ENCODE measurements around the gene RBM33. TPM values are rescaled to one million over a fixed set of nuclear protein-coding genes. Genes with fewer than 3 reads are reported as not detected.

The RBM33 gene
- total RNA-seq, 4 donors from 2014 or later: 27.0 to 34.5 (median 32.6) TPM

DNA sequence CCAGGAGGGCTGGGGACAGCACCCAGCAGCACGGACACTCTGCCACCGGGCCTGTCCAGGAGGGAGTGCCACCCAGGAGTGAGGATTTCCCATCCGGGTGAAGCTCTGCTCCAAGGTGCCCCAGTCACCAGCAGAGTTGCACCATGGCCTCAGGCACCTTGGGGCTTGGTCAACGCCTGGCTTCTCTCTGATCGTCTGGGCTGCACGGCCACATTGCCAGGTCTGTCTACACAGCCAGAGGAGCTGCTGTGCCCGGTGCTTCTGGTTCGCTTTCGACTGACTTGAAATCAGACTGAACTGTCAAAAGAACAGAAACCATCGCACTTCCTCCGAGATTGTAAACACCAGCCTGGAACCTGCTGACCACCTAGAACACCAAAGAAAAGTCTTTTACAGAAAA, 155.8 kb downstream of the RBM33 start:
- TF ChIP-seq POLR2AphosphoS5 (IDR thresholded peaks at IDR 0.05): no peak
- no peak for TF ChIP-seq EP300 (IDR thresholded peaks at IDR 0.05)
- TF ChIP-seq POLR2A (IDR thresholded peaks at IDR 0.05; ENCODE audit: low read depth): no peak
- no peak for TF ChIP-seq CTCF (IDR thresholded peaks at IDR 0.05)

DNA sequence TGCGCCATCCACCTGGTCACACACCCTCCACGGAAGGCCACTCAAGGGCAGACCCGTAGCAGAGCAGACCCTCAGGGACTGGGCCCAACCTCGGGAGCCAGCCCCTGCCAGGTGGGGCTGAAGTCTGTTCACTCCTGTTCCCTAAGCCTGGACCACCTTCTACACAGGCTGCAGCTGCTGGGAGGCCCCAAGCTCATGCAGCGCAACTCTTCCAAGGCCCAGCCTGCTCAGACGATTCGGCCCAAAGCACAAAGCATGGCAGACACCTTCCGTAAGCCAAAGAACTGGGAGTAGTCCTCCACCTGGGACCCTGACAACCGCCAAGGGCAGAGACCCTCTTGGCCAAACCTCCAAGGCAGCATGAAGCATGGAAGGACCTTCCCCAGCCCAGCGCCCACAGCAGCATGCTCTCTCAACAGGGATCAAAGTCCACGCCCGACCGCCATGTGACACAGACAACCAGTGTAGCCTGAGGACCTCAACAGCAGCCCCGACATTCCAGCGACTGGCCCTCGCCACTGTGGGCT, 156.3 kb downstream of the RBM33 start:
- no peaks in the 10 kb centered on the region for H3K36me3 ChIP-seq
- intact Hi-C loops (cut with DNase I): no loop called here
- DNase-seq (ENCODE audit: extremely low spot score): no peak
- peaks cover 6 to 95% (median 48%) of the 10 kb centered on the region in 4 donors for H3K27me3 ChIP-seq
- peaks cover 31 to 42% (median 41%) of the 10 kb centered on the region in 4 donors for H3K4me1 ChIP-seq
- H3K9me3 ChIP-seq: no peaks in the 10 kb centered on the region
- no peak for TF ChIP-seq CTCF (IDR thresholded peaks at IDR 0.05)
- no peak for TF ChIP-seq POLR2AphosphoS5 (IDR thresholded peaks at IDR 0.05)
- no peak for TF ChIP-seq POLR2A (IDR thresholded peaks at IDR 0.05; ENCODE audit: low read depth)
- TF ChIP-seq EP300 (IDR thresholded peaks at IDR 0.05): no peak
- WGBS: 83% methylated on average over 10 of the region's 16 CpGs
- H3K27ac ChIP-seq (replicated peaks in 1 of 4): no peak overlapping the region
- H3K4me3 ChIP-seq: no peak overlapping the region

More for the DNA sequence above, 155.8 kb downstream of the RBM33 start:
- no peak overlapping the region for H3K27ac ChIP-seq (replicated peaks in 1 of 4)
- H3K4me3 ChIP-seq: no peak overlapping the region
- no peaks in the 10 kb centered on the region for H3K36me3 ChIP-seq
- whole genome bisulfite sequencing: 68% methylated on average over 11 of the region's 11 CpGs
- intact Hi-C loops (cut with DNase I): no loop called here
- H3K27me3 ChIP-seq: peaks cover 6 to 95% (median 45%) of the 10 kb centered on the region in 4 donors
- no peaks in the 10 kb centered on the region for H3K9me3 ChIP-seq
- no peak for DNase-seq (ENCODE audit: extremely low spot score)
- peaks cover 26 to 37% (median 36%) of the 10 kb centered on the region in 4 donors for H3K4me1 ChIP-seq

DNA sequence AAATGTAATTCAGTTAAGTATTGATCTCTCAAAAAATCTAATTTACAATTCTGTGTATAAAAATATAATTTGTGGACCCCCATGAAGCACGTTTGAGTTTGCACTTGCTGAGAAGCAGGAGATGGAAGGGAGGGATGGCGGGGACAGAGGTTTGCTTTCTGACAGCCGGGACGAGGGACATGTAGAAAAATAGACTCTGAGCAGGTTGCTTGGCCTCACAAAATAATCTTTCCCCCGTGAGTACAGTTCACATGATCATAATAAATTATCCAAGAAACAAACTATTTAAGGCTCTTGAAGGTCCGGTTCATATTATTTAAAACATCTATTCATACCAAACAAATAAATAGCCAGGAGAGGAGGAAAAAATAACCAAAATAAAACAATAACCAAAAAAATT, 157.8 kb downstream of the RBM33 start:
- TF ChIP-seq POLR2A (IDR thresholded peaks at IDR 0.05; ENCODE audit: low read depth): no peak
- TF ChIP-seq EP300 (IDR thresholded peaks at IDR 0.05): no peak
- no peak for TF ChIP-seq POLR2AphosphoS5 (IDR thresholded peaks at IDR 0.05)
- TF ChIP-seq CTCF (IDR thresholded peaks at IDR 0.05): no peak
- intact Hi-C loops (cut with DNase I): no loop called here
- H3K27me3 ChIP-seq: peaks cover 6 to 95% (median 51%) of the 10 kb centered on the region in 4 donors

DNA sequence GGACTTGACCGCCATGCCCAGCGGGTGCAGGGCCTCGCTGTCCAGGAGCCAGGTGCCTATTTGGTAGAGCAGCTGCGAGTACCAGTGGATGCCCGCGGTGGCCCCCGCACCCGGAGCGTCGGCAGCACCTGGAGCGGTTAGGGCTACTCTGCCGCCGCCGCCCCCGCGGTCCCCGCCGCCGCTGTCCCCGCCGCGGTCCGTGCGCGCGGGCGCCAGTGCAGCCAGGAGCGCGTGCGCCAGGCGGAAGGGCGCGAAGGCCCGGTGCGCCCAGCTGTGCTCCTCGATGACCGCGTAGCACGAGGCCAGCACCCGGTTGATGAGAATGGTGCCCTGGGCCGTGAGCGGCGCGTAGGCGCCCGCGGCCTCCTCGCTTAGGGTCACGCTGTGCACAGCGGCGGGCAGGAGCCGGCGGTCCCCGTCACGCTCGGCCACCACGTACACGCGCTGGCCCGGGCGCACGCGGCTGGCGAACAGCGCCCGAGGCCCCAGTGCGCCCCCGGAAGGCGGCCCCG, 158.5 kb downstream of the RBM33 start:
- Histone ChIP-seq H3K36me3 (no peaks in the 10 kb centered on the region), H3K9me3 (no peaks in the 10 kb centered on the region), H3K4me1 (peaks cover 29 to 54% (median 44%) of the 10 kb centered on the region in 4 donors), H3K27ac (replicated peaks in 1 of 4) (no peak overlapping the region), H3K4me3 (peak overlapping the region; percentile 39 to 46 (median 42)), H3K27me3 (peaks cover 6 to 95% (median 57%) of the 10 kb centered on the region in 4 donors)
- intact Hi-C loops (cut with DNase I): no loop called here
- 6% methylated on average over 2 of the region's 70 CpGs for WGBS
- no peak for DNase-seq (ENCODE audit: extremely low spot score)
- TF ChIP-seq POLR2AphosphoS5 (IDR thresholded peaks at IDR 0.05) (no peak), EP300 (IDR thresholded peaks at IDR 0.05) (no peak), CTCF (IDR thresholded peaks at IDR 0.05) (no peak), POLR2A (IDR thresholded peaks at IDR 0.05; ENCODE audit: low read depth) (no peak)

More for the DNA sequence above, 157.8 kb downstream of the RBM33 start:
- Histone ChIP-seq H3K27ac (replicated peaks in 1 of 4) (no peak overlapping the region), H3K36me3 (no peaks in the 10 kb centered on the region), H3K4me1 (peaks cover 30 to 48% (median 43%) of the 10 kb centered on the region in 4 donors), H3K4me3 (no peak overlapping the region), H3K9me3 (no peaks in the 10 kb centered on the region)
- DNase-seq (ENCODE audit: extremely low spot score): no peak
- WGBS: 34% methylated on average over 6 of the region's 6 CpGs

Measured in esophagus muscularis mucosa (tissue), 4 donors.